Small intestine (tissue), 16 donors: Measurements from ENCODE around the gene LIFR. TPM values are rescaled to one million over a fixed set of nuclear protein-coding genes. Genes with fewer than 3 reads are reported as not detected.

Source experiments
- DNase-seq, 2 donors: peaks; one replicate each; pipeline versions ENCODE4 v3.0.0 to v3.0.0-alpha.2; 2013
- FAIRE-seq: peaks from 2 replicates; lab custom pipeline; 2012; peaks lifted over from hg19 to GRCh38; lab: Jason Lieb, UNC
- H3K27ac ChIP-seq, 3 donors: one replicate each; pipeline ENCODE4 v1.5.1; 2013; ENCODE audit warnings: low read length in 2 of 3, mild to moderate bottlenecking in 2 of 3, control low read depth in 1 of 3, inconsistent platforms in 1 of 3, low read depth in 1 of 3, moderate library complexity in 1 of 3
- H3K27me3 ChIP-seq, 3 donors: one replicate each; pipeline ENCODE4 v1.6.1; 2013; ENCODE audit warnings: low read length in 3 of 3, inconsistent platforms in 1 of 3; ENCODE audit not compliant: control insufficient read depth in 3 of 3, insufficient read depth in 3 of 3
- H3K36me3 ChIP-seq, 3 donors: one replicate each; pipeline ENCODE4 v1.6.1; 2013; ENCODE audit warnings: low read length in 3 of 3, inconsistent platforms in 1 of 3, low read depth in 1 of 3, mild to moderate bottlenecking in 1 of 3, moderate library complexity in 1 of 3; ENCODE audit not compliant: control insufficient read depth in 3 of 3, insufficient read depth in 2 of 3
- H3K4me1 ChIP-seq, 3 donors: one replicate each; pipeline ENCODE4 v1.6.1; 2013; ENCODE audit warnings: low read length in 2 of 3, inconsistent platforms in 1 of 3, low read depth in 1 of 3, mild to moderate bottlenecking in 1 of 3, moderate library complexity in 1 of 3; ENCODE audit not compliant: control insufficient read depth in 3 of 3, insufficient read depth in 2 of 3
- H3K4me3 ChIP-seq, 3 donors: one replicate each; pipeline ENCODE4 v1.5.1; 2013; ENCODE audit warnings: low read length in 3 of 3, control low read depth in 1 of 3, inconsistent platforms in 1 of 3, low read depth in 1 of 3, mild to moderate bottlenecking in 1 of 3, moderate library complexity in 1 of 3
- H3K9me3 ChIP-seq, 2 donors: one replicate each; pipeline ENCODE4 v1.6.1; 2013; ENCODE audit warnings: low read depth in 1 of 2, low read length in 1 of 2; ENCODE audit not compliant: control insufficient read depth in 2 of 2, insufficient read depth in 1 of 2
- whole genome bisulfite sequencing, 3 donors: extraction: QIAGEN DNeasy Blood & Tissue Kit; methylation state at CpG; one replicate each; pipeline ENCODE4 v1.1.7; 2013; 5-methylcytosine and 5-hydroxymethylcytosine counted together
- long read RNA-seq, 10 donors: transcript quantifications; one replicate each; lab custom pipeline, GENCODE V29; 2026
- polyA plus RNA-seq, 4 donors: library from polyadenylated mRNA; stranded (reverse) in 3 of 4; unstranded in 1 of 4; fragments of 200-250 nt in 3 of 4; fragments of 120-200 nt in 1 of 4; gene quantifications; one replicate each; pipeline versions ENCODE4 v1.2.1 to v1.2.3, GENCODE V29; 2013
- donor health status: healthy with polysubstance abuse.
- donor health status: control.
- donor health status: control.
- donor health status: Bipolar disorder and iron deficiency.
- donor health status: healthy.

The LIFR gene
- polyA plus RNA-seq: 10 to 100 TPM in 2 of 4 donors, under 1 TPM in 2; 0.67 to 28.6 (median 7.0) TPM
- long read RNA-seq, donor 1, full-length matches to known transcripts: 3 of 3 reads
- long read RNA-seq, donor 1, partial matches to known transcripts: 0 of 3 reads
- long read RNA-seq, donor 1, other reads (novel, unspliced or antisense): 0 of 3 reads
- long read RNA-seq, donor 2: 0 reads
- long read RNA-seq, donor 3: 0 reads
- long read RNA-seq, donor 4: 0 reads
- long read RNA-seq, donor 5: 0 reads
- long read RNA-seq, donor 6: 0 reads
- long read RNA-seq, donor 7, full-length matches to known transcripts: 2 of 2 reads
- long read RNA-seq, donor 7, partial matches to known transcripts: 0 of 2 reads
- long read RNA-seq, donor 7, other reads (novel, unspliced or antisense): 0 of 2 reads
- long read RNA-seq, donor 8: 0 reads
- long read RNA-seq, donor 9: 0 reads
- long read RNA-seq, donor 10, full-length matches to known transcripts: 5 of 11 reads
- long read RNA-seq, donor 10, partial matches to known transcripts: 6 of 11 reads
- long read RNA-seq, donor 10, other reads (novel, unspliced or antisense): 0 of 11 reads

GRCh38 chr5:38556599-38557307 is at the start of gene LIFR:
LIFR (minus strand) TSS chr5:38556646; CDS start chr5:38530647, 25,999 bp downstream.
- no peaks in the 10 kb centered on the region for H3K9me3 ChIP-seq
- no peaks in the 10 kb centered on the region for H3K4me1 ChIP-seq
- no peaks in the 10 kb centered on the region for H3K36me3 ChIP-seq
- H3K4me3 ChIP-seq: peak within 1 kb of the TSS; percentile 48 to 95 (median 58)
- H3K27me3 ChIP-seq: peaks cover 7 to 11% (median 8%) of the 10 kb centered on the region in 3 donors
- H3K27ac ChIP-seq: peak within 1 kb of the TSS in 2 of 3 donors; percentile 93 to 96
- FAIRE-seq: no peak
- 1% methylated on average over 60 to 88 of the region's 88 CpGs for WGBS, 3 donors
- DNase-seq: peak; percentile 11 to 89

GRCh38 chr5:38605610-38606009 is 49.2 kb upstream of the LIFR start:
- Histone ChIP-seq H3K4me3 (no peak overlapping the region), H3K9me3 (no peaks in the 10 kb centered on the region), H3K27me3 (peaks cover 0 to 7% (median 0%) of the 10 kb centered on the region in 3 donors), H3K27ac (no peak overlapping the region), H3K36me3 (no peaks in the 10 kb centered on the region), H3K4me1 (peaks cover 0 to 10% (median 0%) of the 10 kb centered on the region in 3 donors)
- 78 to 91% (median 84%) methylated on average over 7 of the region's 7 CpGs for WGBS, 3 donors
- no peak for DNase-seq
- FAIRE-seq: no peak

GRCh38 chr5:38603691-38604090 is 47.2 kb upstream of the LIFR start:
- 83 to 85% (median 85%) methylated on average over 3 of the region's 3 CpGs for WGBS, 3 donors
- FAIRE-seq: no peak

GRCh38 chr5:38602641-38603040 is 46.2 kb upstream of the LIFR start:
- FAIRE-seq: no peak
- H3K4me1 ChIP-seq: peaks cover 0 to 10% (median 0%) of the 10 kb centered on the region in 3 donors
- WGBS, 3 donors: 88 to 92% (median 90%) methylated on average over 5 of the region's 5 CpGs

More at GRCh38 chr5:38603691-38604090, 47.2 kb upstream of the LIFR start:
- no peak overlapping the region for H3K4me3 ChIP-seq
- no peak for DNase-seq
- peaks cover 0 to 7% (median 0%) of the 10 kb centered on the region in 3 donors for H3K27me3 ChIP-seq
- H3K4me1 ChIP-seq: peaks cover 0 to 10% (median 0%) of the 10 kb centered on the region in 3 donors
- no peaks in the 10 kb centered on the region for H3K36me3 ChIP-seq
- no peak overlapping the region for H3K27ac ChIP-seq
- no peaks in the 10 kb centered on the region for H3K9me3 ChIP-seq

GRCh38 chr5:38601863-38602298 is 45.4 kb upstream of the LIFR start:
- Histone ChIP-seq H3K4me1 (peaks cover 0 to 6% (median 0%) of the 10 kb centered on the region in 3 donors), H3K4me3 (no peak overlapping the region), H3K9me3 (no peaks in the 10 kb centered on the region), H3K27me3 (peaks cover 0 to 7% (median 0%) of the 10 kb centered on the region in 3 donors), H3K27ac (no peak overlapping the region), H3K36me3 (no peaks in the 10 kb centered on the region)
- DNase-seq (no peak), FAIRE-seq (no peak)
- WGBS, 3 donors: 68 to 75% (median 70%) methylated on average over 4 of the region's 4 CpGs

More at GRCh38 chr5:38602641-38603040, 46.2 kb upstream of the LIFR start:
- no peaks in the 10 kb centered on the region for H3K9me3 ChIP-seq
- H3K27ac ChIP-seq: no peak overlapping the region
- H3K36me3 ChIP-seq: no peaks in the 10 kb centered on the region
- peaks cover 0 to 7% (median 0%) of the 10 kb centered on the region in 3 donors for H3K27me3 ChIP-seq
- H3K4me3 ChIP-seq: no peak overlapping the region
- no peak for DNase-seq

GRCh38 chr5:38601133-38601862 is 44.9 kb upstream of the LIFR start:
- Histone ChIP-seq H3K9me3 (no peaks in the 10 kb centered on the region), H3K27me3 (peaks cover 0 to 7% (median 0%) of the 10 kb centered on the region in 3 donors), H3K36me3 (no peaks in the 10 kb centered on the region), H3K4me1 (peaks cover 0 to 2% (median 0%) of the 10 kb centered on the region in 3 donors), H3K4me3 (no peak overlapping the region), H3K27ac (no peak overlapping the region)
- no peak for FAIRE-seq
- WGBS, 3 donors: 63 to 71% (median 70%) methylated on average over 5 of the region's 5 CpGs
- DNase-seq: no peak

- Histone ChIP-seq H3K27me3 (peaks cover 0 to 7% (median 0%) of the 10 kb centered on the region in 3 donors), H3K4me1 (no peaks in the 10 kb centered on the region), H3K9me3 (no peaks in the 10 kb centered on the region), H3K27ac (no peak overlapping the region), H3K36me3 (no peaks in the 10 kb centered on the region), H3K4me3 (no peak overlapping the region)
- FAIRE-seq: no peak
- WGBS, 3 donors: 78 to 86% (median 84%) methylated on average over 3 of the region's 3 CpGs
- no peak for DNase-seq
Measured at GRCh38 chr5:38600329-38601045, 44.0 kb upstream of the LIFR start.
